GM21576 (cell line): ENCODE measurements around the gene ABHD16B.
A peak's percentile ranks its signal among the peaks of the same experiment; 100 is the strongest.

Experiments used
- ATAC-seq: cut with Tn5 transposase; IDR thresholded peaks from one replicate; pipeline ENCODE4 v1.9.1; 2021; ENCODE audit warnings: mild to moderate bottlenecking, moderate library complexity; ENCODE audit not compliant: unreplicated experiment

The ABHD16B gene

GRCh38 chr20:63894358-63895201, 33.3 kb downstream of the ABHD16B start, which contains the start of gene DNAJC5:
TSS of gene DNAJC5 (plus strand) at chr20:63895126. CDS start at chr20:63928346, 33,220 bp downstream.
- ATAC-seq, result peak; percentile 74

- ATAC-seq, result peak; percentile 5
These were observed 34.1 kb downstream of the ABHD16B start for GRCh38 chr20:63895202-63895951.

DNA sequence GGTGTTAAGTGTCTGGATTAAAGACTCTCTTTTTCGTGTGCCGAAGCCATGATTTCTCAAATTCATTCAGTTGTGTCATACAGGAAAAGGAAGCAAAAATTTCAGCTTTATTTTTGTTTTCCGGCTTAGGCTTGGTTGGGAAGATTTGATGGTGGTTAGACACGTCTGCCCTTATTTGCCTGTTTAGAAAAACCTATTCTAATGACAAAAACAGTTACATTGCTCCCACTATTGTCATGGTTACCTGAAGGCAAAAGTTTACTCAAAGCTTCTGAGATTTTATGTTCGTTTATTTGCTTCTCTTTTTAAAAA, 34.6 kb downstream of the ABHD16B start:
- no peak for ATAC-seq

DNA sequence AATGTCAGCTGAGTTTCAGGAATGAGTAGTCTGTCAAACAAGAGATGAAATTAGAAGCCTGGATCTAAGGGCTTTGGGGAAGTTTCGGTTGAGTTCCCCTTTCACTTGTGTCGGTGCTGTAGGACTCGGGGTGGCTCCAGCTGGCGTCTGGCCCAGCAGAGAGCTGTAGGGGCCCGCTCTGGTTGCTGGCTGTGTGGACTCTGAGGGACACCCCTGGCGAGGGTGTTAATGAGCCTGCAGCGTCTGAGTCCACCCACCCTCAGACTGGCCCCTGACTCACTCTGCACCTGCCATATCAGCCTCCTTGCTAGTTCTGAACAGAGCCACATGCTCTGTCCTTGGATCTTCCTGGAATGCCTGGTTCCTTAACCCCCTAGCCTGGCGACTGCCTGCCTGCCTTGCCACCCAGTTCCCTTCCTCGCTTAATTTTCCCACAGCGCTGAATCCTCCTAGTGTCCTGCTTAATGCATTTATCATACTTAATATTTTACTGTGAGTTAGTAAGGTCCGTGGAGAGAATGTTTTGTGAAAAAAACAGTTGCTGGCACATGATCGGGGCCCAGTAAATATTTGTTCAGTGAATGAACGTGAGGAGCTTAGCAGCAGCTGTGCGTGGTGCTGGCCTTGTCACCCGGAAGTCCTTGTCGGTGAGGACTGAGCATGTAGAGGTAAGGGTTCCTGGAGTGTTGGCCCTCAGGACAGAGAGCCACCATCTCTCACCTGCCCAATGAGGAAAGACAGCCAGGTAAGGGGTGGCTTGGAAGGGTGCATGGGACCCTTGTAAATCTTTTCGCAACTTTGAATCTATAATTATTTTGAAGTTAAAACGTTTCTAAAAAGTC, 35.2 kb downstream of the ABHD16B start:
- ATAC-seq, result no peak

DNA sequence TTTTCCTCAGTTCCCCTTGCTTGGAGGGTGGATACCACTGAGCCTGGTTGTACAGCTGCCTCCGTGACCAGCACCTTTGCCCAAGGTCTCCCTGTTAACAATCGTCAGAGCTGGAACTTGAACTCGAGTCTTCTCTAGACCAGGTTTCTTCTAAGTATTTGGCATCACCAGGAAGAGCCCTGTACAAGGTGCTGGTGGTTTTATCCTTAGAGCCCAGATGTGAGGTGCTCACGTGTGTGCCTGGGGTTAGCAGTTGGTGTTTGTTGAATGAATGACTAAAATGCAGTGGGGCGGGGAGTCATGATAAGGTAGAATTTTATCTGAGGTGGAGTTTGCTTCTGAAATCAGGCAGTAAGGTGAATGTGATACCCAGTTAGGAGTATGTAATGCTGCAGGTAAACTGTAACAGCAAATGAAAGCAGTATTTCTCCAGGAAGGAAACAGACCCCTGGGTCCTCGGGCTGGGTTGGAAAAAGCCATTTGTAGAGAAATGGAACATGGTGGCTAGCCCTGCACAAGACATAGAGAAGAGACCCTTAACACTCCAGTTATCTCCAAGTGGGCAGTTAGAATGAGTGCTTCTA, 36.8 kb downstream of the ABHD16B start:
- no peak for ATAC-seq

DNA sequence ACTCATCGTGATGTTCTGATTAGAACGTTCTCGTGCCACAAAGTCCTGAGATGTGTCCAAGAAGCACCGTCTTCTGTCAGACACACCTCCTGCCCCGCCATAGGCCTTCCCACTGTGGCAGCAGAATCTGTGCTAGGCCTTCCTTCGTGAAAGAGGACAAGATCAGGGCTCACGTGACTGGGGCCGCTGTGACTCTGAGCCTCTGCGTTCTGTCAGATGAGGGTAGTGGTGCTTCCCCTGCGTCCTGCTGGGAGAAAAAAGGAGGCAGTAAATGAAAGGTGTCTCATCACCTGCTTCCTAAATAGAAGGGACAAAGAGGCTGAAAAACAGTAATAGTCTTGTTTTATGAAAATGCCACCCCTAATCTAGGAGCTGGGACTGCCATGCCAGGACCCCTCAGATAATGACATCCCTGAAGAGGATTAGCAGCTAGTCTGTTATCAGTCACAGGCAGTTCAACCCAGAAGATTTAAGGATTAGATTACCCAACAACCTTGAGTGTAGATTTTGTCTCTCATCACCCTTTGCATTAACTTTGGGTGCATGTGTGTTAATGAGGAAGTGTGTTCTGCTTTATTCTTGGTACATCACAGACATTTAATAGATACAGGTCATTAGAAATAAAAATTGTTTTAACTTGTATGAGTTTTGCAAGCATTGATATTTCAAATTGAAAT, 37.7 kb downstream of the ABHD16B start:
- no peak for ATAC-seq

DNA sequence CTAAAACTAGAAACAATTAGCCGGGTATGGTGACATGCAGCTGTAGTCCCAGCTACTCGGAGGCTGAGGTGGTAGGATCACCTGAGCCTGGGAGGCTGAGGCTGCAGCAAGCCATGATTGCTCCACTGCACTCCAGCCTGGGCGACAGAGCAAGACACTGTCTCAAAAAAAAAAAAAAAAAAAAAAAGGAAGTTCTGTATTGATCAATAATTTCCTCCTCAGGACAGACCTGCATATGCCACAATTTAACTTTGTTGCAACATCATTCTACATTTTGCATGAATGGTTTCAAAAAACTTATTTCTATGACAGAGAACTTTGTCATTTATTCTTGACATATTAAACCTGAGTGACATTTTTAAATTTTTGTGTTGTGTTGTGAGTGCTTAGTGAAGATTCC, 39.1 kb downstream of the ABHD16B start:
- ATAC-seq, result no peak

GRCh38 chr20:63903796-63904561, 42.7 kb downstream of the ABHD16B start:
- ATAC-seq, result no peak

DNA sequence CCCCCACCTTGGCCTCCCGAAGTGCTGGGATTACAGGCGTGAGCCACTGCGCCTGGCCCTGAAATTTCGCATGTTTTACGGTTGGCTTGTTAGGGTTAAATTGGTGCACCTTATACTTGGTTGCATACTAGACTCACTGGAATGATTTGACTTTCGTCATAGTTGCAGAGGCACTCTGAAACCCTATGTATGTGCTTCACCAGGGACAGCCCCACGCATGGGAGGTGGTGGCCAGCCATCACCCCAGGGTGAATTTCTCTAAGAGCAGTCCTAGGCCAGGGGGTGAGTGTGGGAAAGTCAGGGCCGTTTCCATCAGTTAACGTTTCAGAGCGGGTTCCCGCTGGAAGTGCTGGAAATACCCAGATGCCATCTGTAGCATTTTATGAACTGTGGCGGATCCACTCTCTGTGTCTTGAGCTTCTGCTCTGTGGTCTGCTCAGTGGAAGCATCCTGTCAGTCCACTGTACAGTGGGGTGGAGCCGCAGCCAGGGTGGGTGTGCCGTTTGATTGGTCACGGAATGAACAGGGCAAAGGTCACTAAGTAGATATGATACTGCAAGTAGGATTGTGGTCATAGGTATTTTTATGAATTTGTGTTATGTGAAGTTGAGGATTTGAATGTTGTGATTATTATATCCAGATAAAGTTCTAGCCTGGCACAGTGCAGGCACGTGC, 46.8 kb downstream of the ABHD16B start:
- ATAC-seq, result no peak

DNA sequence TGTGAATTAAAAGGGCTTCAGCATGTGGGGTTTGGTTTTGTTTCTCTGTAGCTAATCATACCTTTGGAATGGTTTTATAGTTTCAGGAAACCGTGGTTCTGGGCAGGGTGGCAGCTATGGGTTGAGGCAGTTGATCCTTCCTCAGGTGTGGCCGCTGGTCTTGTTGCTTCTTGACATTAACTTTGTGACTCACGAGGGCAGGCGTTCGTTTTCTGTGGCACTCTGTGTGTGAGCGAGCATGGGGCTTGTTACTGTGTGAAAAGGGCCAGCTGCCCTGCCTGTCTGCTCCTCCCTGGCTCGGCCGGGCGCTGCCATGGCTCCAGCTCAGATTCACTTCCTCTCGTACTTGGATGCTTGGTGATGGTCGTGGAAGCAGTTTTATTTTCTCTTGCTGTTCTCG, 49.9 kb downstream of the ABHD16B start:
- ATAC-seq, result no peak
